Measurements from ENCODE around the gene GAS6.
A peak's percentile ranks its signal among the peaks of the same experiment; 100 is the strongest.

The GAS6 gene

DNA sequence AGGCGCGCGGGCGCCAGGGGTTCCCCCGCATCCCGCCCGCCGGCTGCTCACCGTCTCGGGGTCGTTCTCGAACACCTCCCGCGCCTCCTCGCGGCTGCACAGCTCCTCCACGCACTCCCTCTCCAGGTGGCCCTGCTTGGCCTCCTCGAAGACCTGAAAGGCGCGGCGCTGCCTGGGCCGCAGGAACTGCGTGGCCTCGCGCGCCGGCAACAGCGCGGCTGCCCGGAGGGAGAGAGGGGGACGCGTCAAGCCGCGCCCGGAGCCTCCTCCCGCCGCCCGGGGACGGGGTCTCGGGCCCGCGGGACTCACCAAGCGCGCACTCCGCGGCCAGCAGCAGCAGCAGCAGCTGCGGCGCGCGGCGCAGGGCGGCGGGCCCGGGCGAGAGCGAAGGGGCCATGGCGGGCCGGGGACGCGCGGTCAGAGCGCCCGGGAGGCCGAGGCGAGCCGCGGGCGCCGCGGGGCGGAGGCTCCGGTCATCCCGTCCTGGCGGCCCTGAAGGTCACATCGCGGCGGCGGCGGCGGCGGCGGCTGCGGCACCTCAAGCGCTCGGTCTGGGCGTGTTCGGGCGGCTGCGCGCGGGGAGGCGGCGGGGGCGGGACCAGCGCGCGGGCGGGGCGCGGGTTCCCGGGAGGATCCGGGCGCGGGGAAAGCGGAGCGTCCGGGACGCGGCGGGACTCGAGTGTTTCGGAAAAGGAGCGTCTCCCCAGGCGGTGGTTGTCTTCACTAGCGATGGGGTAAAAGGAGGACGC, at the start of gene GAS6:
Gene GAS6, minus strand, starts transcription at position 553 of the 749 bp plus-strand sequence. Its CDS starts 156 bp downstream, at position 397.
- DNase-seq = peak; percentile 44

DNA sequence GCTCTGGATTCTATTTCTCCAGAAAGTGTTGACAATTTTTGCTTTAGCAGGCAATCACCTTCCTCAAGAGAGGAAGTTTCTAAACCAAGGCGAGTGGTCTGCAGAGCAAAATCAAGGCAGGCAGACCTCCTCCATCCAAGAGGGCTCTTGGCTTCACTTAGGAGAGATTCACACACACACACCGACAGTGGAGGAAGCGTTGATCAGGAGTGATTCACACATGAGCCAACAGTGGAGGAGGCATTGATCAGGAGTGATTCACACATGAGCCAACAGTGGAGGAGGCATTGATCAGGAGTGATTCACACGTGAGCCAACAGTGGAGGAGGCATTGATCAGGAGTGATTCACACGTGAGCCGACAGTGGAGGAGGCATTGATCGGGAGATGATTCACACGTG, 49.5 kb upstream of the GAS6 start:
- peak; percentile 54 for DNase-seq

DNA sequence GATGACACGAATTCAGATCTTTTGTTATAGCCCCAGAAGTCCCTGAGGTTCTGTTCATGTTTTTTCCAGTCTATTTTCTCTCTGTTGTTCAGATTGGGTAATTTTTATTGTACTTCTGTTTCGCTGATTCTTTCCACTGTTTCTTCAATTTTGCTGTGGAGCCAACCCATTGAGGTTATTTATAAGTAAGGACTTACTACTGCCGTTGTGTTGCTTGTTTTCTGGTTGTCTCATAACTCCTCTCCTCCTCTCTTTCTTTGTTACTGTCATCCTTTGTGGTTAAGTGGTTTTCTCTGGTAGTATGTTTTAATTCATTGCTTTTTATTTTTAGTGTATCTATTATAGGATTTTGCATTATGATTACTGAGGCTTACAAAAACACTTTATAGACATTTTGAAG, 48.7 kb upstream of the GAS6 start:
- DNase-seq = no peak

- DNase-seq = peak; percentile 39
These were observed 44.0 kb upstream of the GAS6 start for GRCh38 chr13:113907635-113908617.

DNA sequence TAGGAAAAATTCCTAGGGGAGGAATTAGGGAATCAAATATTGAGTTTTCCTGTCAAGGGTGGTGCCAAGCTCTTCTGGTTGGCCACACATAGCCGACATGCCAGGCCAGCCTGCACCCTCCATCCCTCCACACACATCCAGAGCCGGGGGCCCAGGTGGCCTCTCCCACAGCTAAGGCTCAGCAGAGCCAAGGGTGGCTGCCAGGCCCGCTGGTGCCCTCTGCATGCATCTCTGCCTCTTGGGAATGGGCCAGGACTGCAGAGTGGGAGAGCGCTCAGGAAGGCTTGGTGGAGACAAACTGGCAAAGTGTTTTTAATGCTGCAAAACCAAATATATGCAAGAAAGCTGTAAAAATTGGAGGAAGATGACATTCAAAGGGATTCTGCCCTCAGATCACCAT, 42.7 kb upstream of the GAS6 start:
- DNase-seq = no peak

- DNase-seq = no peak
These were observed 42.1 kb upstream of the GAS6 start for GRCh38 chr13:113905942-113906341.

DNA sequence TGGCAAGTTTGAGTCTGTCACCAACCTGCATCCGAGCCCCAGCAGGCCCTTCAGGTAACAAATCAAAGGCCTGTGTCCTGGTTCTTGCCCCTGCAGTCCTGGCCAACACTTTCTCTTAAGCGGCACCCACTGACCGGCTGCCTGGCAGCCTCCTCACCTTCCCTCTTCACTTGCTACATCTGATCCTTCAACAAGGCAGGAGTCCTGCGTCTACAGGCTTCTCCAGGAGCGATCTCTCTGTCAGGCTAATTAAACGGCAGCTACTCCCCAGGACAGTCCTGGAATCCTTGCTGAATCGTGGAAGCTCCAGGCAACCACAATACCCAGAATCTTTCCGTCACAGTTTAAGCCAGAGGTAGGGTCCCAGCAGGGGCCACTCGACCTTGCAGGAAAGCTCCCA, 41.1 kb upstream of the GAS6 start:
- no peak for DNase-seq

DNA sequence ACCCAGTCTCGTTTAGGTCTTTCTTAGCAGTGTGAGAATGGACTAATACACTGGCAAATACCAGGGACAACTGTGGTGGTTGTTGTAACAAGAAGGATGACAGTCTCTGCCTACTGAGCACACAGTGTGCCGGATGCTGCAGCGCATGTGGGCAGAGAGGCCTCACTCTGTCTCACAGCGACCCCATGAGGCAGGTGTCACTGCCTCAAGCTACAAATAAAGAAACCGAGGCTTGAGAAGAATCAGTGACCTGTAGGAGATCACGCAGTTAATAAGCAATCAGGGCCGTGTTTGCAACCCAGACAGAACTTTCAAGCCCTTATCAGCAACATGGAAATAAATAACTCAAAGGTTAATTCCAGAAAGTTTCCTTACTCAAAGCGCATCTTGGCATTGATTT, 40.5 kb upstream of the GAS6 start:
- DNase-seq = no peak

GRCh38 chr13:113903912-113904311, 40.0 kb upstream of the GAS6 start:
- no peak for DNase-seq

- no peak for DNase-seq
These were observed 39.3 kb upstream of the GAS6 start for GRCh38 chr13:113902986-113903775.

GRCh38 chr13:113902481-113902880, 38.6 kb upstream of the GAS6 start:
- no peak for DNase-seq

- no peak for DNase-seq
These were observed 37.8 kb upstream of the GAS6 start for GRCh38 chr13:113901642-113902041.

- no peak for DNase-seq
These were observed 37.4 kb upstream of the GAS6 start for GRCh38 chr13:113901231-113901630.

DNA sequence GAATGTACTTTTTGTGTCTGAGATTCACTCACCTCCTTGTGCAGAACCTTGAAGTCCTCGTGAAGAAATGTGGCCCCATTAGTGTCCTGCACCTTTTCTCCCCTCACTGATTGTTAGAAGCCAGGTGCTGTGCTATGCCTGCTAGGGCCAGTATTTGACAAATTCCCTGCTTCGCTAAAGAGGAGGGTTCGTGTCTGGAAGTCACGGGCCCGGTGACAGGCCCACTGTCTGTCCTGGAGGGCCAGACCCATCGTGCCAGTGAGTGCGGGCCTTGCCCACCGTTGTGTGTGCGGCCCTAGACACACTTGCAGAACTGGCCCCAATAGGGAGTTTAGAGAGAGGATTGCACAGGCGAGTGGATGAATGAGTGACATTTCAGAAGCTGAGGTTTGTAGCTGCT, 36.8 kb upstream of the GAS6 start:
- DNase-seq = no peak

DNA sequence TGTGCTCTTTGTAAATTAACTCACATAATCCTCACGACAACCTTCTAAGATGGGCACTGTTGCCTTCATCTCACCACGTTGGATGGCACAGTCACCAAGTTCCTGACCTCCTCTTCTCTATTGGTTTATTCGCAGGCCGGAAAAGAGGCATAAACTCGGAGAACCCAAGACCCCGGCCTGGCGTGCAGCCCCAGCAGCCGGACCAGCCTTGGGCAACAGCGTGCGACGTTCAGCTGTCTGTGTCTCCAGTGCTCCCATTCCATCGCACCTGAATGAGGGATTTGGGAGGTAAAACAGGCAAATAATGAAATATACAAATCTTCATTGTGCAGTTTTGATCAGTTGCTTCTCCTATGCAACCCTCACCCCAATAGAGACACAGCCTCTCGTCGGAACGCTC, 34.5 kb upstream of the GAS6 start:
- no peak for DNase-seq

DNA sequence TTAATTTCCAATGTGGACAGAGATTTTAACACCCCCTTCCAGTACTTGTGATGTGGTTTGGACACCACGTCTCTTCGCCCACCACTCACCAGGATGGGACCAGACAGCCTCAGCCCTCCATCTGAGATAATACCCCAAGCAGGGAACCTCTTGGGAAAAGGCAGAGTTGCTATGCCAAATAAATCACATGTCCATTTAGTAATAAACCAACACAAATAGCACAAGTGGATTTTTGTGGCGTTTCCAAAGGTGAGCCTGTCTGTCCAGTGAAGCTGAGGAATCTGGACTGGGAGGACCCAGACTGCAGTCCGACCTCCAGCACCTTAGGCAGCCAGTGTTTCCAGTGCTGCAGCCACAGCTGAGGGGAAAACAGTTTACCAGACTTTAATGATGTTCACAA, 34.1 kb upstream of the GAS6 start:
- DNase-seq = no peak

GRCh38 chr13:113897161-113897560, 33.3 kb upstream of the GAS6 start:
- DNase-seq = peak; percentile 90

GRCh38 chr13:113895436-113895835, 31.6 kb upstream of the GAS6 start:
- no peak for DNase-seq

- no peak for DNase-seq
These were observed 27.1 kb upstream of the GAS6 start for GRCh38 chr13:113890774-113891480.

- no peak for DNase-seq
These were observed 25.6 kb upstream of the GAS6 start for GRCh38 chr13:113889467-113889866.

DNA sequence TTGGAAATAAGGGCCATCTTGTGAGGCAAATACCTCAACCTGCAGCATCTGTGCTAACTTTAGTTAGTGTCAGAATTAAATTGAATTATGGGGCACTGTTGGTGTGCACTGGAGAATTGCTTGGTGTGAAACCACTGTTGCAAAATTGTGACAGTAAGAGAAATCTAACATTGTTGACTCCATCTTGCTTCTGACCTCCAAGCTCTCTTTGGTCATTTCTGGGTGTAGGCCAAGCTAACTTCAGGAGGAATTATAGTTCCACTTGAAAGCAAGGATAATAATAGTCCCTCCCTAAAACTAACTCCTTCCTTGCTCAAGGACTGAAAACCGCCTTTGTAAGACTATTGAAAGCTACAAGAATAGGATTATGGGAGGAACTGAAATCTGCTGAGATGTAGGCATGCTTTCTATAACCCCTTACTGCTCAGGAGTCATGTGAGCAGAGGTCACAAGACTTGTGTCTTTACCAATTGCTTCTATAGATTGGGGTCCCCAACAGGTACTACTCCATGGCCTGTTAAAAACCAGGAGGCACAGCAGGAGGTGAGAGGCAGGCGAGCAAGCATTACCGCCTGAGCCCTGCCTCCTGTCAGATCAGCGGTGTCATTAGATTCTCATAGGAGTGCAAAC, 24.9 kb upstream of the GAS6 start:
- DNase-seq = no peak

GRCh38 chr13:113887700-113888201, 23.9 kb upstream of the GAS6 start:
- DNase-seq = no peak

Measured in T1000 (cell line).